Stimulated activated CD8-positive, alpha-beta memory T cell treated with anti-CD3 and anti-CD28 coated beads, Interleukin-12 subunit alpha, Interleukin-12 subunit beta, amount 100 ng/mL, for 24 hours (primary cell): Measurements from ENCODE around the gene AFAP1L2.

Source experiments
- DNase-seq: peaks from one replicate; pipeline ENCODE4 v3.0.0-alpha.2; 2020; ENCODE audit errors: extremely low read depth

Gene AFAP1L2

GRCh38 chr10:114288424-114289095, 115.7 kb downstream of the AFAP1L2 start:
- DNase-seq, result no peak

GRCh38 chr10:114286921-114287320, 117.4 kb downstream of the AFAP1L2 start:
- DNase-seq, result no peak

GRCh38 chr10:114285961-114286441, 118.3 kb downstream of the AFAP1L2 start:
- DNase-seq, result no peak

GRCh38 chr10:114284346-114285071, 119.8 kb downstream of the AFAP1L2 start:
- DNase-seq, result no peak

- DNase-seq, result no peak
These were observed 120.6 kb downstream of the AFAP1L2 start for GRCh38 chr10:114283535-114284234.

GRCh38 chr10:114283091-114283490, 121.2 kb downstream of the AFAP1L2 start:
- no peak for DNase-seq

- DNase-seq, result no peak
These were observed 121.8 kb downstream of the AFAP1L2 start for GRCh38 chr10:114282526-114282925.

GRCh38 chr10:114281461-114281860, 122.8 kb downstream of the AFAP1L2 start:
- DNase-seq, result no peak

GRCh38 chr10:114281006-114281405, 123.3 kb downstream of the AFAP1L2 start:
- no peak for DNase-seq

GRCh38 chr10:114279901-114280644, 124.2 kb downstream of the AFAP1L2 start:
- no peak for DNase-seq

- DNase-seq, result no peak
These were observed 125.0 kb downstream of the AFAP1L2 start for GRCh38 chr10:114279289-114279688.

- no peak for DNase-seq
These were observed 125.5 kb downstream of the AFAP1L2 start for GRCh38 chr10:114278884-114279191.

GRCh38 chr10:114278140-114278883, 126.0 kb downstream of the AFAP1L2 start:
- DNase-seq, result no peak

GRCh38 chr10:114276671-114277070, 127.6 kb downstream of the AFAP1L2 start:
- no peak for DNase-seq

- no peak for DNase-seq
These were observed 128.2 kb downstream of the AFAP1L2 start for GRCh38 chr10:114276066-114276465.

GRCh38 chr10:114274616-114275453, 129.5 kb downstream of the AFAP1L2 start:
- no peak for DNase-seq

- DNase-seq, result no peak
These were observed 130.4 kb downstream of the AFAP1L2 start for GRCh38 chr10:114273910-114274309.

GRCh38 chr10:114272696-114273095, 131.6 kb downstream of the AFAP1L2 start:
- no peak for DNase-seq

GRCh38 chr10:114271779-114272167, 132.5 kb downstream of the AFAP1L2 start:
- no peak for DNase-seq

- DNase-seq, result no peak
These were observed 133.1 kb downstream of the AFAP1L2 start for GRCh38 chr10:114271075-114271778.
